Small intestine (tissue), 7 donors: ENCODE results near the gene TNIK. TPM values are rescaled to one million over a fixed set of nuclear protein-coding genes. Genes with fewer than 3 reads are reported as not detected.
A peak's percentile ranks its signal among the peaks of the same experiment; 100 is the strongest.

Experiments used
- DNase-seq, 2 donors: peaks; one replicate each; pipeline versions ENCODE4 v3.0.0 to v3.0.0-alpha.2; 2013
- FAIRE-seq: peaks from 2 replicates; lab custom pipeline; 2012; peaks lifted over from hg19 to GRCh38; lab: Jason Lieb, UNC
- H3K27ac ChIP-seq, 3 donors: one replicate each; pipeline ENCODE4 v1.5.1; 2013; ENCODE audit warnings: low read length in 2 of 3, mild to moderate bottlenecking in 2 of 3, control low read depth in 1 of 3, inconsistent platforms in 1 of 3, low read depth in 1 of 3, moderate library complexity in 1 of 3
- H3K27me3 ChIP-seq, 3 donors: one replicate each; pipeline ENCODE4 v1.6.1; 2013; ENCODE audit warnings: low read length in 3 of 3, inconsistent platforms in 1 of 3; ENCODE audit not compliant: control insufficient read depth in 3 of 3, insufficient read depth in 3 of 3
- H3K36me3 ChIP-seq, 3 donors: one replicate each; pipeline ENCODE4 v1.6.1; 2013; ENCODE audit warnings: low read length in 3 of 3, inconsistent platforms in 1 of 3, low read depth in 1 of 3, mild to moderate bottlenecking in 1 of 3, moderate library complexity in 1 of 3; ENCODE audit not compliant: control insufficient read depth in 3 of 3, insufficient read depth in 2 of 3
- H3K4me1 ChIP-seq, 3 donors: one replicate each; pipeline ENCODE4 v1.6.1; 2013; ENCODE audit warnings: low read length in 2 of 3, inconsistent platforms in 1 of 3, low read depth in 1 of 3, mild to moderate bottlenecking in 1 of 3, moderate library complexity in 1 of 3; ENCODE audit not compliant: control insufficient read depth in 3 of 3, insufficient read depth in 2 of 3
- H3K4me3 ChIP-seq, 3 donors: one replicate each; pipeline ENCODE4 v1.5.1; 2013; ENCODE audit warnings: low read length in 3 of 3, control low read depth in 1 of 3, inconsistent platforms in 1 of 3, low read depth in 1 of 3, mild to moderate bottlenecking in 1 of 3, moderate library complexity in 1 of 3
- H3K9me3 ChIP-seq, 2 donors: one replicate each; pipeline ENCODE4 v1.6.1; 2013; ENCODE audit warnings: low read depth in 1 of 2, low read length in 1 of 2; ENCODE audit not compliant: control insufficient read depth in 2 of 2, insufficient read depth in 1 of 2
- WGBS, 3 donors: extraction: QIAGEN DNeasy Blood & Tissue Kit; methylation state at CpG; one replicate each; pipeline ENCODE4 v1.1.7; 2013; 5-methylcytosine and 5-hydroxymethylcytosine counted together
- polyA plus RNA-seq, 4 donors: library from polyadenylated mRNA; stranded (reverse) in 3 of 4; unstranded in 1 of 4; fragments of 200-250 nt in 3 of 4; fragments of 120-200 nt in 1 of 4; gene quantifications; one replicate each; pipeline versions ENCODE4 v1.2.1 to v1.2.3, GENCODE V29; 2013
- donor health status: healthy with polysubstance abuse.
- donor health status: control.
- donor health status: control.
- donor health status: Bipolar disorder and iron deficiency.
- donor health status: healthy.

TNIK gene
- polyA plus RNA-seq, 4 donors, result 14.9 to 38.7 (median 27.5) TPM

- no peak for FAIRE-seq
- Histone ChIP-seq H3K36me3 (peaks cover 0 to 3% (median 0%) of the 10 kb centered on the region in 3 donors), H3K4me3 (no peak overlapping the region), H3K27ac (peak overlapping the region in 1 of 3 donors; percentile 40), H3K9me3 (no peaks in the 10 kb centered on the region), H3K27me3 (no peaks in the 10 kb centered on the region), H3K4me1 (peaks cover 10 to 44% (median 20%) of the 10 kb centered on the region in 3 donors)
- 13 to 62% (median 48%) methylated on average over 2 of the region's 2 CpGs for WGBS, 3 donors
- DNase-seq, result peak in 1 of 2 donors; percentile 72
These were observed 282.7 kb downstream of the TNIK start for GRCh38 chr3:171177553-171177952.

- DNase-seq (no peak), FAIRE-seq (no peak)
- Histone ChIP-seq H3K4me3 (no peak overlapping the region), H3K27ac (peak overlapping the region in 2 of 3 donors; percentile 17 to 40), H3K9me3 (no peaks in the 10 kb centered on the region), H3K36me3 (peaks cover 0 to 3% (median 0%) of the 10 kb centered on the region in 3 donors), H3K27me3 (no peaks in the 10 kb centered on the region), H3K4me1 (peaks cover 9 to 45% (median 20%) of the 10 kb centered on the region in 3 donors)
- WGBS, 3 donors, result 44 to 75% (median 61%) methylated on average over 3 of the region's 3 CpGs
These were observed 283.1 kb downstream of the TNIK start for GRCh38 chr3:171177056-171177455.

- H3K27ac ChIP-seq, result peak overlapping the region in 2 of 3 donors; percentile 15 to 27
- peaks cover 0 to 3% (median 0%) of the 10 kb centered on the region in 3 donors for H3K36me3 ChIP-seq
- no peaks in the 10 kb centered on the region for H3K27me3 ChIP-seq
- FAIRE-seq (no peak), DNase-seq (no peak)
- peaks cover 9 to 48% (median 20%) of the 10 kb centered on the region in 3 donors for H3K4me1 ChIP-seq
- WGBS, 3 donors, result 76 to 86% (median 83%) methylated on average over 5 of the region's 5 CpGs
- H3K9me3 ChIP-seq, result no peaks in the 10 kb centered on the region
- H3K4me3 ChIP-seq, result no peak overlapping the region
These were observed 283.8 kb downstream of the TNIK start for GRCh38 chr3:171176244-171176933.

- no peak overlapping the region for H3K4me3 ChIP-seq
- peaks cover 0 to 3% (median 0%) of the 10 kb centered on the region in 3 donors for H3K36me3 ChIP-seq
- H3K4me1 ChIP-seq, result peaks cover 10 to 52% (median 20%) of the 10 kb centered on the region in 3 donors
- no peak for FAIRE-seq
- DNase-seq, result no peak
- no peaks in the 10 kb centered on the region for H3K9me3 ChIP-seq
- no peaks in the 10 kb centered on the region for H3K27me3 ChIP-seq
- 65 to 84% (median 82%) methylated on average over 7 of the region's 7 CpGs for WGBS, 3 donors
- H3K27ac ChIP-seq, result peak overlapping the region in 2 of 3 donors; percentile 5 to 27
These were observed 284.4 kb downstream of the TNIK start for GRCh38 chr3:171175741-171176234.

- Histone ChIP-seq H3K27me3 (no peaks in the 10 kb centered on the region), H3K36me3 (peaks cover 0 to under 1% (median 0%) of the 10 kb centered on the region in 3 donors), H3K4me3 (no peak overlapping the region), H3K9me3 (no peaks in the 10 kb centered on the region), H3K27ac (peak overlapping the region; percentile 14 to 78 (median 77)), H3K4me1 (peaks cover 10 to 68% (median 20%) of the 10 kb centered on the region in 3 donors)
- 7 to 41% (median 34%) methylated on average over 6 of the region's 6 CpGs for whole genome bisulfite sequencing, 3 donors
- DNase-seq (peak; percentile 88), FAIRE-seq (no peak)
These were observed 286.5 kb downstream of the TNIK start for GRCh38 chr3:171173736-171174135.

- Histone ChIP-seq H3K9me3 (no peaks in the 10 kb centered on the region), H3K4me3 (no peak overlapping the region), H3K27ac (peak overlapping the region in 1 of 3 donors; percentile 69), H3K36me3 (peaks cover 0 to 2% (median 0%) of the 10 kb centered on the region in 3 donors), H3K27me3 (no peaks in the 10 kb centered on the region), H3K4me1 (peaks cover 16 to 76% (median 18%) of the 10 kb centered on the region in 3 donors)
- 74 to 84% (median 80%) methylated on average over 4 of the region's 4 CpGs for WGBS, 3 donors
- DNase-seq (no peak), FAIRE-seq (no peak)
These were observed 288.1 kb downstream of the TNIK start for GRCh38 chr3:171172070-171172469.

- 22 to 67% (median 39%) methylated on average over 1 of the region's 1 CpG for WGBS, 3 donors
These were observed 290.3 kb downstream of the TNIK start for GRCh38 chr3:171169866-171170265.

GRCh38 chr3:171169443-171169842, 290.8 kb downstream of the TNIK start:
- Histone ChIP-seq H3K27me3 (no peaks in the 10 kb centered on the region), H3K4me1 (peaks cover 5 to 71% (median 19%) of the 10 kb centered on the region in 3 donors), H3K9me3 (no peaks in the 10 kb centered on the region), H3K36me3 (peaks cover 0 to 10% (median 3%) of the 10 kb centered on the region in 3 donors), H3K27ac (peak overlapping the region in 1 of 3 donors; percentile 79), H3K4me3 (no peak overlapping the region)
- FAIRE-seq, result no peak
- DNase-seq, result no peak
- WGBS, 3 donors, result 27 to 54% (median 37%) methylated on average over 2 of the region's 2 CpGs

More at GRCh38 chr3:171169866-171170265, 290.3 kb downstream of the TNIK start:
- Histone ChIP-seq H3K4me3 (no peak overlapping the region), H3K27me3 (no peaks in the 10 kb centered on the region), H3K36me3 (peaks cover 0 to 7% (median 3%) of the 10 kb centered on the region in 3 donors), H3K27ac (peak overlapping the region in 1 of 3 donors; percentile 79), H3K9me3 (no peaks in the 10 kb centered on the region), H3K4me1 (peaks cover 5 to 75% (median 19%) of the 10 kb centered on the region in 3 donors)
- DNase-seq (peak; percentile 62 to 80), FAIRE-seq (no peak)
